Measurements from ENCODE around the gene PRDM15. TPM values are rescaled to one million over a fixed set of nuclear protein-coding genes. Genes with fewer than 3 reads are reported as not detected.

The PRDM15 gene
- total RNA-seq, 1 experiment from 2014 or later = 11.2 TPM

DNA sequence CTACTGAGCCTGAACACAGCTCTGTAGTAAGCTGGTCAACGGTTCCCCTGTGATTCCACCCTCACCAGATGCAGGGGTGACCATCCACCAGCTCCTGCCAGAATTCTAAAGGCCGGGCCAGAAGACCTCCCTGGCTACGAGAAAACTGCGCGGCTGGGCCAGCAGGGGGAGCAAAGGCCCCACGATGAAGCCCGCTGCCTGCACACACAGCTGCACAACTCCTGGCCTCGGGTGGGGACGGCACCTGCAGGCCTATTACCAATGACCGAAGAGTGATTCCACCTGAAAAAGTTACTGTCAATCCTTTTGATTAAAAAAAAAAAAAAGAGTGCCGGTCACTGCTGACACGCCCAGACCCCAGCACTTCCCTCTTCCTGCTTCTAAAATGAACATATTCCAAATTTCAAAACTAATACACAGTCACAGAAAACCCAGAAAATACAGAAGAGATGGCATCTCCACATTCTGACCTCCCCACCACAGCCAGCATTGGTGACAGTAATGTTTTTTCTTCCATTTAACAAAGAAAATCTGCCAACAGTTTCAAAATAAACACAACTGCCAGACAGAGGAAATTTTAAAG lies 62.5 kb downstream of the PRDM15 start:
- TF ChIP-seq, protein P1, sequence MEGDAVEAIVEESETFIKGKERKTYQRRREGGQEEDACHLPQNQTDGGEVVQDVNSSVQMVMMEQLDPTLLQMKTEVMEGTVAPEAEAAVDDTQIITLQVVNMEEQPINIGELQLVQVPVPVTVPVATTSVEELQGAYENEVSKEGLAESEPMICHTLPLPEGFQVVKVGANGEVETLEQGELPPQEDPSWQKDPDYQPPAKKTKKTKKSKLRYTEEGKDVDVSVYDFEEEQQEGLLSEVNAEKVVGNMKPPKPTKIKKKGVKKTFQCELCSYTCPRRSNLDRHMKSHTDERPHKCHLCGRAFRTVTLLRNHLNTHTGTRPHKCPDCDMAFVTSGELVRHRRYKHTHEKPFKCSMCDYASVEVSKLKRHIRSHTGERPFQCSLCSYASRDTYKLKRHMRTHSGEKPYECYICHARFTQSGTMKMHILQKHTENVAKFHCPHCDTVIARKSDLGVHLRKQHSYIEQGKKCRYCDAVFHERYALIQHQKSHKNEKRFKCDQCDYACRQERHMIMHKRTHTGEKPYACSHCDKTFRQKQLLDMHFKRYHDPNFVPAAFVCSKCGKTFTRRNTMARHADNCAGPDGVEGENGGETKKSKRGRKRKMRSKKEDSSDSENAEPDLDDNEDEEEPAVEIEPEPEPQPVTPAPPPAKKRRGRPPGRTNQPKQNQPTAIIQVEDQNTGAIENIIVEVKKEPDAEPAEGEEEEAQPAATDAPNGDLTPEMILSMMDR (IDR thresholded peaks at IDR 0.05) = peak; percentile 68
- no peak for TF ChIP-seq SIN3A (IDR thresholded peaks at IDR 0.05; ENCODE audit: borderline replicate concordance, insufficient read depth, low read depth, low read length)
- peak; percentile 84 for ATAC-seq
- intact Hi-C loops (cut with micrococcal nuclease; ENCODE audit: unreplicated experiment) = loop anchor here (1.0 kb wide), 1 partner anchor 204 kb away; no protein-coding TSS in a partner anchor
- ChIA-PET POLR2A (no interaction called here), CTCF (interaction anchor here (0.5 to 2.0 kb wide), 8 partner anchors 48 to 534 kb away, joined by 3 to 14 read pairs (median 4); no protein-coding TSS in a partner anchor)
- no TSS peak for BruUV-seq (replicated peaks)
- Histone ChIP-seq H3K4me3 (ENCODE audit: low read depth in 2 of 2, low read length in 2 of 2) (no peak overlapping the region), H3K27me3 (ENCODE audit: control insufficient read depth, insufficient read depth, low read length) (no peaks in the 10 kb centered on the region), H3K36me3 (ENCODE audit: control insufficient read depth, insufficient read depth, low read length) (no peaks in the 10 kb centered on the region), H3K4me1 (ENCODE audit: control insufficient read depth, insufficient read depth, low read length) (peaks cover 5% of the 10 kb centered on the region; the same call in 1 of the 2 replicates), H3K9me3 (ENCODE audit: control insufficient read depth, insufficient read depth, low read depth, low read length) (no peaks in the 10 kb centered on the region), H3K27ac (ENCODE audit: low read length) (peak overlapping the region; percentile 76)
- DNase-seq (ENCODE audit: low read depth, low spot score) = no peak
- in situ Hi-C loops (cut with HindIII; ENCODE audit: low pct_unique_long_range_greater_than_20kb, low sequenced_read_pairs) = no loop called here

DNA sequence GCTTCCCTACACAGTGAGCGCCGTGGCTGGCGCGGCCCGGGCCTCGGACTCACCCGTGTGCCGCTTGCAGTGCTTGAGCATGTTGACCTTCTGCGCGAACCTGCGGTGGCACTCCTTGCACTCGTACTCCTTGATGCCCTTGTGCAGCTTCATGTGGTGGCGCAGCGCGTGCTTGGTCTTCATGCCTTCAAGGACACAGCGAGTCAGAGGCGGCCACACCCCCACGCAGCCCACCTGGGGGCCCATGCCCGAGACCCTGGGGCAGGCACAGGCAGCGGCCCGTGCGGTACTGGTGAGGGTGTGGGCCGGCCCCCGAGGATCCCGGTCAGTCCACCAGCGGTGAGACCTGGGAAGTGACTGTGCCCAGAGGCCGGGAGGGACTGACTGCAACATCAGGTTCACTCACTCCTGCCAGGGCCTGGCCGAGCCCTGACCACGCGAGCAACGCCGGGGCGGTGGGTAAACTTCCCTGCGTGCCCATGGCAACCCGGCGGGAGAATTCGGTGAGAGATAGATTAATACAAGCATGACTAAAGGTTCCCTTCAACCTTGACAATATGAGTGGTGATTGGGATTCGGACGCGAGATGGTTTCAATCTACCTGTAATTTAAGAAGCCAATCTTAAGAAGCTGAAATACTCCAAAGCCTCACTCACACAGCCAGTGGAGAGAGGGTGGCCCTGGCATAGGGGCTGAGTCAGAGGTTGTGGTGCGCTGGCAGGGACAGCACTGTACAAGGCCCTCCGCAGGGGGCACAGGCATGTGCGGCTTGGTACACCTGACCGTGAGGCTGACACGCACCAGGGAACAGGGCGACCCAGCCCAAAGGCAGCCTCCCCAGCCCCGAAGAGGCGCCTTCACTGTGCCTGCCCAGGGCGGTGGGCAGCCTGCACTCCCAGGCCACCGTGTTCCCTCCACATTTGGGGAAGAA lies 63.2 kb downstream of the PRDM15 start:
- TF ChIP-seq, protein P1 (IDR thresholded peaks at IDR 0.05) = no peak
- TF ChIP-seq TCF7L2 (IDR thresholded peaks at IDR 0.05; ENCODE audit: low read depth, low read length) (no peak), POLR2AphosphoS5 (IDR thresholded peaks at IDR 0.05; ENCODE audit: low read depth, low read length) (no peak)
- TF ChIP-seq, protein P2, sequence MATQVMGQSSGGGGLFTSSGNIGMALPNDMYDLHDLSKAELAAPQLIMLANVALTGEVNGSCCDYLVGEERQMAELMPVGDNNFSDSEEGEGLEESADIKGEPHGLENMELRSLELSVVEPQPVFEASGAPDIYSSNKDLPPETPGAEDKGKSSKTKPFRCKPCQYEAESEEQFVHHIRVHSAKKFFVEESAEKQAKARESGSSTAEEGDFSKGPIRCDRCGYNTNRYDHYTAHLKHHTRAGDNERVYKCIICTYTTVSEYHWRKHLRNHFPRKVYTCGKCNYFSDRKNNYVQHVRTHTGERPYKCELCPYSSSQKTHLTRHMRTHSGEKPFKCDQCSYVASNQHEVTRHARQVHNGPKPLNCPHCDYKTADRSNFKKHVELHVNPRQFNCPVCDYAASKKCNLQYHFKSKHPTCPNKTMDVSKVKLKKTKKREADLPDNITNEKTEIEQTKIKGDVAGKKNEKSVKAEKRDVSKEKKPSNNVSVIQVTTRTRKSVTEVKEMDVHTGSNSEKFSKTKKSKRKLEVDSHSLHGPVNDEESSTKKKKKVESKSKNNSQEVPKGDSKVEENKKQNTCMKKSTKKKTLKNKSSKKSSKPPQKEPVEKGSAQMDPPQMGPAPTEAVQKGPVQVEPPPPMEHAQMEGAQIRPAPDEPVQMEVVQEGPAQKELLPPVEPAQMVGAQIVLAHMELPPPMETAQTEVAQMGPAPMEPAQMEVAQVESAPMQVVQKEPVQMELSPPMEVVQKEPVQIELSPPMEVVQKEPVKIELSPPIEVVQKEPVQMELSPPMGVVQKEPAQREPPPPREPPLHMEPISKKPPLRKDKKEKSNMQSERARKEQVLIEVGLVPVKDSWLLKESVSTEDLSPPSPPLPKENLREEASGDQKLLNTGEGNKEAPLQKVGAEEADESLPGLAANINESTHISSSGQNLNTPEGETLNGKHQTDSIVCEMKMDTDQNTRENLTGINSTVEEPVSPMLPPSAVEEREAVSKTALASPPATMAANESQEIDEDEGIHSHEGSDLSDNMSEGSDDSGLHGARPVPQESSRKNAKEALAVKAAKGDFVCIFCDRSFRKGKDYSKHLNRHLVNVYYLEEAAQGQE (IDR thresholded peaks at IDR 0.05; ENCODE audit: insufficient read depth in 1 of 2, low read depth in 2 of 2, low read length in 1 of 2) = no peak
- intact Hi-C loops (cut with micrococcal nuclease; ENCODE audit: unreplicated experiment) (no loop called here), in situ Hi-C loops (cut with HindIII; ENCODE audit: low pct_unique_long_range_greater_than_20kb, low sequenced_read_pairs) (no loop called here)
- Histone ChIP-seq H3K9me3 (ENCODE audit: control insufficient read depth, insufficient read depth, low read depth, low read length) (no peaks in the 10 kb centered on the region), H3K27ac (ENCODE audit: low read length) (peak overlapping the region; percentile 76), H3K4me1 (ENCODE audit: control insufficient read depth, insufficient read depth, low read length) (peaks cover 5% of the 10 kb centered on the region; the same call in 1 of the 2 replicates), H3K27me3 (ENCODE audit: control insufficient read depth, insufficient read depth, low read length) (no peaks in the 10 kb centered on the region), H3K36me3 (ENCODE audit: control insufficient read depth, insufficient read depth, low read length) (no peaks in the 10 kb centered on the region), H3K4me3 (ENCODE audit: low read depth in 2 of 2, low read length in 2 of 2) (no peak overlapping the region)
- ATAC-seq (peak; percentile 9; the same call in 1 of the 2 replicates), DNase-seq (ENCODE audit: low read depth, low spot score) (no peak)
- ChIA-PET POLR2A (no interaction called here), CTCF (interaction anchor here (0.6 to 2.0 kb wide), 6 partner anchors 55 to 359 kb away, joined by 3 to 14 read pairs (median 4); no protein-coding TSS in a partner anchor)
- no TSS peak for BruUV-seq (replicated peaks)
